Heart left ventricle (tissue), 16 donors: ENCODE data around the gene SH3BP2. TPM values are rescaled to one million over a fixed set of nuclear protein-coding genes. Genes with fewer than 3 reads are reported as not detected.

Source experiments
- ATAC-seq, 4 donors: fragments of 200-7000 bp; cut with Tn5 transposase; one replicate each; pipeline ENCODE4 v1.9.1; 2020 to 2022; ENCODE audit warnings: moderate library complexity in 4 of 4, mild to moderate bottlenecking in 3 of 4, moderate number of reproducible peaks in 1 of 4
- DNase-seq, 5 donors: peaks; one replicate each; pipeline ENCODE4 v3.0.0-alpha.2; 2020
- H3K27ac ChIP-seq, 12 donors: fragments of 200-600 bp; sonication (generic) in 4 of 12; one replicate each; pipeline versions ENCODE4 v1.5.0 to v1.8.0; 2016 to 2022; ENCODE audit warnings: mild to moderate bottlenecking in 2 of 12
- H3K27me3 ChIP-seq, 9 donors: fragments of 200-600 bp; sonication (generic) in 2 of 9; one replicate each; pipeline versions ENCODE4 v1.5.1 to v1.8.0; 2016 to 2022; ENCODE audit warnings: mild to moderate bottlenecking in 3 of 9
- H3K36me3 ChIP-seq, 9 donors: fragments of 200-600 bp; sonication (generic) in 2 of 9; one replicate each; pipeline versions ENCODE4 v1.5.0 to v1.8.0; 2018 to 2022; ENCODE audit warnings: mild to moderate bottlenecking in 2 of 9
- H3K4me1 ChIP-seq, 12 donors: fragments of 200-600 bp; sonication (generic) in 4 of 12; one replicate each; pipeline versions ENCODE4 v1.5.0 to v1.8.0; 2016 to 2022; ENCODE audit warnings: mild to moderate bottlenecking in 3 of 12
- H3K4me3 ChIP-seq, 12 donors: fragments of 200-600 bp; sonication (generic) in 4 of 12; one replicate each; pipeline versions ENCODE4 v1.5.0 to v1.8.0; 2017 to 2022; ENCODE audit warnings: mild to moderate bottlenecking in 9 of 12, moderate library complexity in 4 of 12
- H3K9me3 ChIP-seq, 12 donors: fragments of 200-600 bp; sonication (generic) in 4 of 12; one replicate each; pipeline versions ENCODE4 v1.5.0 to v1.8.0; 2016 to 2022; ENCODE audit warnings: mild to moderate bottlenecking in 1 of 12
- CTCF ChIP-seq, 12 donors: fragments of 200-600 bp; sonication (generic) in 4 of 12; IDR thresholded peaks; one replicate each; pipeline versions ENCODE4 v1.5.0 to v1.8.0; 2018 to 2022; ENCODE audit warnings: antibody characterized with exemption in 12 of 12, mild to moderate bottlenecking in 5 of 12
- POLR2A ChIP-seq, 2 donors: fragments of 450-650 bp; IDR thresholded peaks; one replicate each; pipeline ENCODE4 v1.6.1; 2017; ENCODE audit warnings: antibody characterized with exemption in 2 of 2, mild to moderate bottlenecking in 2 of 2, moderate library complexity in 2 of 2
- WGBS, 4 donors: extraction: QIAGEN DNeasy Blood & Tissue Kit in 2 of 4; methylation state at CpG; one replicate each; pipeline versions ENCODE4 v1.1.5 to v1.1.7; 2013 to 2018; 5-methylcytosine and 5-hydroxymethylcytosine counted together
- intact Hi-C, 10 donors: fragments of 100-400 bp; cut with DNase I; formaldehyde crosslinking; loops; one replicate each; pipeline versions ENCODE4 v1.11.1 to v1.14.2; 2022
- polyA plus RNA-seq, 2 donors: library from polyadenylated mRNA; stranded (reverse); fragments of 200-250 nt; gene quantifications; one replicate each; pipeline ENCODE4 v1.2.3, GENCODE V29; 2013
- total RNA-seq, 9 donors: library from RNA; depleted of rRNA in 2 of 9; stranded (reverse); fragments of >200 nt in 2 of 9; fragmentation: NEBNext Ultra II Directional in 3 of 9; extraction: Animal tissue kit (Norgen Biotek cat#: 25700) in 3 of 9; gene quantifications; one replicate each; pipeline versions ENCODE4 v1.1.0 to v1.2.4, GENCODE V29; 2016 to 2023
- donor health status: ischemic (EF 13 %, LVEDD 7.1; RV severe dilation, severe dysfunction).
- donor health status: healthy with polysubstance abuse.
- donor health status: DM: no; HTN: yes; CAD: no.
- donor health status: DM: no; HTN: no; CAD: no.
- donor health status: ischemic (EF 25% LVEDD 6.9; RV normal size, moderate dysfunction).
- donor health status: ischemic (EF 25% LVEDD 5.7; RV mildly dilated, moderate dysfunction).
- donor health status: healthy.
- donor health status: DM: yes; HTN: yes; CAD: no.
- donor health status: ischemic (EF 35%, LVEDD 5.7; RV mildly dilated, moderate dysfunction).
- donor health status: nonischemic (EF 11% LVEDD 7.7; RV severe dilation, severe dysfunction).
- donor health status: DM: yes; HTN: yes; CAD: no.
- donor health status: PGD.
- donor health status: ischemic (EF 29% LVEDD 5.4; RV normal size, mild dysfunction).
- donor health status: nonischemic (EF 23%, LVEDD 6.1; RV moderate dilation, normal function).

Gene SH3BP2
- total and polyA plus RNA-seq, 11 donors = 10.4 to 70.2 (median 23.5) TPM

- Histone ChIP-seq H3K4me1 (peaks cover 7 to 65% (median 36%) of the 10 kb centered on the region in 12 donors), H3K36me3 (no peaks in the 10 kb centered on the region), H3K27ac (peak overlapping the region; percentile 52 to 89 (median 84)), H3K4me3 (no peak overlapping the region), H3K9me3 (peaks cover 0 to 11% (median 0%) of the 10 kb centered on the region in 12 donors), H3K27me3 (no peaks in the 10 kb centered on the region)
- TF ChIP-seq CTCF (IDR thresholded peaks at IDR 0.05) (no peak), POLR2A (IDR thresholded peaks at IDR 0.05) (no peak)
- peak in 1 of 4 donors; percentile 1 for ATAC-seq
- intact Hi-C loops = no loop called here
- DNase-seq = no peak
- 77 to 84% (median 81%) methylated on average over 5 to 7 of the region's 7 CpGs for WGBS, 4 donors
These were observed 4.8 kb upstream of the SH3BP2 start for GRCh38 chr4:2788101-2788500.

DNA sequence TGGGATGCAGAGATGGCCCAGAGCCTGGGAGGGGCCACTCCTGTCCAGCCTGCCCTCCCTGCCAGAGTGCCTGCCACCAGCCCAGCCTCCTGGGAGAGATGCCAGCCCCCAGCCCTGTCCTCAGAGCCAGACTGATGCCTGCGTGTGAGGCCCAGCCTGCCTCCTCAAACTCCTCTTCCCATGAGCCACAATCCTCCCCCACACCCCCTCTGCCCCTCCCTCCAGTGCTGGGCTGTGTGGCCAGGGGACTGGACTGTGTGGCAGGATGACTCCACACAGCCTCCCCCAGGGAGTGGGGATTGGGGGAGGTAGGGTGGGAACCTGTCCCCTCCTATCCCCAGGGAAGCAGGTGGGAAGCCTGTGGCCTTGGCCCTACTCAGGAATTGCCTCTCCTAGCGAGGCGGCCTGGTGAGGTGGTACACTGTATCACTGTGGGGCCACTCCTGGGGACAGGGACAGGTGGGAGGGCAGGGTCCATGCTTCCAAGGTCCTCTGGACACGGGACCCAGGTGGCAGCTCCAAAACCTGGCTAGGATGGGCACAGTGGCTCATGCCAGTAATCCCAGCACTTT is 4.3 kb upstream of the SH3BP2 start:
- Histone ChIP-seq H3K4me3 (no peak overlapping the region), H3K9me3 (peaks cover 0 to 8% (median 0%) of the 10 kb centered on the region in 12 donors), H3K27me3 (no peaks in the 10 kb centered on the region), H3K27ac (peak overlapping the region in 11 of 12 donors; percentile 46 to 89 (median 83)), H3K36me3 (no peaks in the 10 kb centered on the region), H3K4me1 (peaks cover 7 to 68% (median 38%) of the 10 kb centered on the region in 12 donors)
- peak; percentile 81 to 91 (median 88) for DNase-seq
- peak; percentile 72 to 83 (median 79) for ATAC-seq
- 54 to 79% (median 67%) methylated on average over 4 of the region's 4 CpGs for WGBS, 4 donors
- intact Hi-C loops = no loop called here
- TF ChIP-seq POLR2A (IDR thresholded peaks at IDR 0.05) (no peak), CTCF (IDR thresholded peaks at IDR 0.05) (no peak)

DNA sequence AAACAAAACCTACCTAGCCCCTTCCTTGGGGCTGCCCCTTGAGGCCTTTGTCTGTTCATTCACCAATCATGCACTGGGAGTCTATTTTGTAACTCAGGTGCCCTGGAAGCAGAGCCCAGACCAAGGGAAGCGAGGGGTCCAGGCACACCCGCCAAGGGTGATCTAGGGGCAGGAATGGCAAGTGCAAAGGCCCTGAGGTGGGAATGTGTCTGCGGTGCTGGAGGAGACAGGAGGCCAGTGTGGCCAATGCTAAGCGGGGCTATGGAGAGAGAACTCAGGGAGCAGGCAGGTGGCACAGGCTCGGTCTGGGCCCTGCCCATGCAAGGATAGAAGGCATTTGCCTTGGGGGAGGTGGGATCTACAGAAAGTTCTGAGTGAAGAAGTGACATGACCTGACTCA is 3.5 kb upstream of the SH3BP2 start:
- Histone ChIP-seq H3K36me3 (no peaks in the 10 kb centered on the region), H3K9me3 (peaks cover 0 to under 1% (median 0%) of the 10 kb centered on the region in 12 donors), H3K4me3 (no peak overlapping the region), H3K27me3 (no peaks in the 10 kb centered on the region), H3K27ac (peak overlapping the region in 2 of 12 donors; percentile 79 to 86), H3K4me1 (peaks cover 14 to 75% (median 45%) of the 10 kb centered on the region in 12 donors)
- WGBS, 4 donors = 95 to 99% (median 98%) methylated on average over 5 of the region's 5 CpGs
- peak in 1 of 5 donors; percentile 12 for DNase-seq
- no peak for ATAC-seq
- no peak for TF ChIP-seq CTCF (IDR thresholded peaks at IDR 0.05)
- no peak for TF ChIP-seq POLR2A (IDR thresholded peaks at IDR 0.05)
- intact Hi-C loops = no loop called here

DNA sequence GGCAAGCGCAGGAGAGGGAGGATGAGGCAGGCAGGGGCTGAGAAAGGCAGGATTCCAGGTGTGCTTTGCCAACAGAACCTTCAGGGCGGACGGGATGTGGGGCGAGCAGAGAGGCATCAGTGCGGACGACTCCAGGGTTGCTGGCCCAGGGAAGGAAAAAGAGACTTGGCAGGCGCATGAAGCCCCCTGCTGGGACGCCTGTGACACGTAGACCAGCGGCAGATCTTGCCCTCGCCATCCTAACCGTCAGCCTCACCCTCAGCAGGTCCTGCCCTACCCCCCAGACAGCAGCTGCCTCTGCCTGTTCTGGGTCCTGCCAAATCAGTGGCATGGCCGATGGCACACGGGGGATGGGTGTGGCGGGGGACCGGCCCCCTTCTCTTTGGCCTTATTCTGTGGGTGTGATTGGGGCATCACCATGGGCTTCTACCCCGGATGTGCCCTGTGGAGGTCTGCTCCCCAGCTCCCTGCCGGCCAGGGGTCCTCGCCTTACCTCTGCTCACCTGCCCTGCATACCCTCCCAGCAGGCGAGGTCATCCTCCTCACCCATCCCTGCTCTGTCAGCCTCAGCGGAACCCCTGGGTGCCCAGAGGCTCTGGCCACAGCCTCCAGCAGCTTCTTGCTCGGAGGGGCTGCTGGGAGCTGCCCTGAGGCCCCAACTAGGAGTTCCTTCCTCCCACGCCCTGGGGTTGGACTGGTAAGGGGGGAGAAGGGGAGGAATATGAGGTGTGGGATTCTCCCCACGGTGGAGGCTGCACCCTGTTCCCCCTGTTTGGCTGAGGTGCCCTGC is 2.9 kb upstream of the SH3BP2 start:
- WGBS, 4 donors = 92 to 95% (median 94%) methylated on average over 19 to 24 of the region's 24 CpGs
- Histone ChIP-seq H3K27ac (no peak overlapping the region), H3K36me3 (no peaks in the 10 kb centered on the region), H3K27me3 (no peaks in the 10 kb centered on the region), H3K4me3 (no peak overlapping the region), H3K4me1 (peaks cover 19 to 82% (median 52%) of the 10 kb centered on the region in 12 donors), H3K9me3 (no peaks in the 10 kb centered on the region)
- intact Hi-C loops = loop anchor here in 1 of 10 donors (5.0 kb wide), 1 partner anchor 33 kb away; the partner anchor contains the start of gene TNIP2
- DNase-seq = peak in 1 of 5 donors; percentile 21
- no peak for TF ChIP-seq POLR2A (IDR thresholded peaks at IDR 0.05)
- TF ChIP-seq CTCF (IDR thresholded peaks at IDR 0.05) = no peak
- ATAC-seq = no peak
